WI38 (cell line): Measurements from ENCODE around the gene MOCOS.

Experiments used
- H3K4me3 ChIP-seq: 2 replicates; pipeline ENCODE4 v1.5.1; 2011; ENCODE audit warnings: low read depth, mild to moderate bottlenecking, control low read depth, low read length
- TF ChIP-seq, protein P1 (sequence below): IDR thresholded peaks from 2 replicates; pipeline ENCODE4 v1.5.1; 2012; ENCODE audit warnings: low read depth, mild to moderate bottlenecking, control low read depth, low read length

Gene MOCOS

GRCh38 chr18:36312806-36313395 is 125.6 kb downstream of the MOCOS start:
- TF ChIP-seq, protein P1, sequence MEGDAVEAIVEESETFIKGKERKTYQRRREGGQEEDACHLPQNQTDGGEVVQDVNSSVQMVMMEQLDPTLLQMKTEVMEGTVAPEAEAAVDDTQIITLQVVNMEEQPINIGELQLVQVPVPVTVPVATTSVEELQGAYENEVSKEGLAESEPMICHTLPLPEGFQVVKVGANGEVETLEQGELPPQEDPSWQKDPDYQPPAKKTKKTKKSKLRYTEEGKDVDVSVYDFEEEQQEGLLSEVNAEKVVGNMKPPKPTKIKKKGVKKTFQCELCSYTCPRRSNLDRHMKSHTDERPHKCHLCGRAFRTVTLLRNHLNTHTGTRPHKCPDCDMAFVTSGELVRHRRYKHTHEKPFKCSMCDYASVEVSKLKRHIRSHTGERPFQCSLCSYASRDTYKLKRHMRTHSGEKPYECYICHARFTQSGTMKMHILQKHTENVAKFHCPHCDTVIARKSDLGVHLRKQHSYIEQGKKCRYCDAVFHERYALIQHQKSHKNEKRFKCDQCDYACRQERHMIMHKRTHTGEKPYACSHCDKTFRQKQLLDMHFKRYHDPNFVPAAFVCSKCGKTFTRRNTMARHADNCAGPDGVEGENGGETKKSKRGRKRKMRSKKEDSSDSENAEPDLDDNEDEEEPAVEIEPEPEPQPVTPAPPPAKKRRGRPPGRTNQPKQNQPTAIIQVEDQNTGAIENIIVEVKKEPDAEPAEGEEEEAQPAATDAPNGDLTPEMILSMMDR: no peak
- H3K4me3 ChIP-seq: no peak overlapping the region

DNA sequence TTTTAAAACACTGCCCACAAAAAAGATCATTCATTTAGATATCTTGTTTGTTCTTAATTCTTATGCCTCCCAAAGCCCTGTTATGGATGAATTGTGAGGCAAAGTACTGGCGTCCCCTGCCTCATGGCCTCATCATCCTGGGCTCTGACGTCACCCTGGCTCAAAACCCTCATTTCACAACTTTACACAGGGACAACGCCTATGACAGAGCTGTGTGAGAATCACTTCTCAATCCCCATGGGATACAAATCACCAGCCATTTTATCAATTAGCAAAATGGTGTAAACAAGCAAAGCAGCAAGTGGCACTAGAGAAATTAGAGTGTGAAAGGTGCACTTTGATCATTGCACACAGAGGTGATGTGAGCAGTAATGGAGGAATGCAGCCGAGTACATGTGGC is 126.8 kb downstream of the MOCOS start:
- TF ChIP-seq, protein P1: no peak
- no peak overlapping the region for H3K4me3 ChIP-seq

DNA sequence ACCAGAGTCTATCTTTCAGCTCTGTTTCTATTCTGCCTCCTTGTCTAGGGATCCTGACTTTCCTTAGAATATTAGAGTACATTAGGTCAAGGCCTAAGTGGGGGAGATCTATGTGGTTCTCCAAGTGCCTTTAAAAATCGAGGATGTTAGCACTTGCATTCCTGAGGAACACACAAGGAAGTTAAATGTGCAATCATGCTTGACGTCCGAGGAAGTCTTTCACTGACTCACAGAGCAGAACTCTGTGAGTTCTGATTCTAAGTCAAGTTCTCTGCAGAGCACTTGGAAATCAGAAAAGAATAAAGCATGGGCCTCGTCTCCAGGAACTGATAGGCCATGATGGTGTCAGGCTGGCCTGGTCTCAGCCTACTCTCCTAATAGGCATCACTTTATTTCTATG is 127.5 kb downstream of the MOCOS start:
- TF ChIP-seq, protein P1: no peak
- no peak overlapping the region for H3K4me3 ChIP-seq

DNA sequence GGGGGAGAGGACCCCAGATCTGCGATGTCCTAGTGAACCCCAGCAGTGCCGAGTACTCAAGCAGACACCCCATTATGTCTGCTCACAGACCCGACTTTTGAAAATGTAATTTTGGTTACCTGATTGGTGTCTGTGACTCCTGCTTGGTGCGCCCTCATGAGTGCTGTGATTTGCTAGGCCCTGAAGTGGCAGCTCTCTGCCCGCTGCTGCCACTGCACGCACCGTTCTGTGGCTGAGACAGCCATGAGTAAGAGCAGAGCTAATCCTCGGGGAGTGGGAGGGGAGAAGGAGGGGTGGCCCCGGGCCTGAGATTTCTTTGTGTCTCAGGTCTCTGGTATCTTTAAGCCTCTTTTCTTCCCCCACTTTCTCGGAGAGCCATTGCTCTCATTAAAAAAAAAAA is 128.4 kb downstream of the MOCOS start:
- TF ChIP-seq, protein P1: no peak
- H3K4me3 ChIP-seq: no peak overlapping the region

DNA sequence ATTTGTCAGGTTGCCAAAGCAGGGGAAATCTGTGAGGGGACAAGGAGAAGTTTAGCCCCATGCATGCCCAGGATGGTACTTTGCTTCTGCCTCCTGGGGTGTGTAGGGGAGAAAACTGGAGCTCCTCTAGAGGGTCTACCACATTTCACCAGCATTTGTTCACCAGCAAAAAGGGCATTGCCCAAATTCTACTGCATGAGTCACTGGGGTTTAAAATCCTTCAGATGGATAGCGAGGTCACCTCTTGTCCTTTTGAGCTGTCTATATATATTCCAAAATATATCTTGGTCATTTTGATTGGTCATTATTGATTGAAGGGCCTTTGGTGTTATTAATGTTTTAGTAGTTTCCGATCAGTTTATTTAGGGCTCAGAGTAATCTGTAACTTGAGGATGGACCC is 128.9 kb downstream of the MOCOS start:
- no peak overlapping the region for H3K4me3 ChIP-seq
- TF ChIP-seq, protein P1: no peak
